ENCODE results near the gene TEX13A.
"Not testable (repeated sequence)": the region's sequence is repeated elsewhere in the genome, so short reads cannot be mapped to it uniquely, and the experiment has no call there.

Gene TEX13A

GRCh38 chrX:105220636-105221035 lies at the start of gene TEX13A:
TEX13A (minus strand) TSS chrX:105220694; CDS start chrX:105220397, 297 bp downstream.
- DNase-seq (ENCODE audit: low read depth in 2 of 2), result no peak

GRCh38 chrX:105269386-105269785 lies 48.9 kb upstream of the TEX13A start:
- no peak for DNase-seq (ENCODE audit: low read depth in 2 of 2)

- no peak for DNase-seq (ENCODE audit: low read depth in 2 of 2)
Observed at GRCh38 chrX:105267167-105267566, 46.7 kb upstream of the TEX13A start.

GRCh38 chrX:105266456-105266855 lies 46.0 kb upstream of the TEX13A start:
- DNase-seq (ENCODE audit: low read depth in 2 of 2), result no peak

GRCh38 chrX:105265093-105265492 lies 44.6 kb upstream of the TEX13A start:
- no peak for DNase-seq (ENCODE audit: low read depth in 2 of 2)

GRCh38 chrX:105263801-105264200 lies 43.3 kb upstream of the TEX13A start:
- DNase-seq (ENCODE audit: low read depth in 2 of 2), result no peak

- DNase-seq (ENCODE audit: low read depth in 2 of 2), result no peak
Observed at GRCh38 chrX:105263171-105263570, 42.7 kb upstream of the TEX13A start.

GRCh38 chrX:105260291-105261043 lies 40.0 kb upstream of the TEX13A start:
- no peak for DNase-seq (ENCODE audit: low read depth in 2 of 2)

- no peak for DNase-seq (ENCODE audit: low read depth in 2 of 2)
Observed at GRCh38 chrX:105241056-105241455, 20.6 kb upstream of the TEX13A start.

- not testable (repeated sequence) for DNase-seq (ENCODE audit: low read depth in 2 of 2)
Observed at GRCh38 chrX:105237407-105237806, 16.9 kb upstream of the TEX13A start.

GRCh38 chrX:105229146-105229545 lies 8.7 kb upstream of the TEX13A start:
- no peak for DNase-seq (ENCODE audit: low read depth in 2 of 2)

- DNase-seq (ENCODE audit: low read depth in 2 of 2), result no peak
Observed at GRCh38 chrX:105228602-105229001, 8.1 kb upstream of the TEX13A start.

- no peak for DNase-seq (ENCODE audit: low read depth in 2 of 2)
Observed at GRCh38 chrX:105226499-105226898, 6.0 kb upstream of the TEX13A start.

GRCh38 chrX:105221374-105221773 lies 880 bp upstream of the TEX13A start:
- DNase-seq (ENCODE audit: low read depth in 2 of 2), result no peak

GRCh38 chrX:105219454-105220401 lies 766 bp downstream of the TEX13A start:
- no peak for DNase-seq (ENCODE audit: low read depth in 2 of 2)

- DNase-seq (ENCODE audit: low read depth in 2 of 2), result no peak
Observed at GRCh38 chrX:105211066-105211575, 9.4 kb downstream of the TEX13A start.

GRCh38 chrX:105210258-105210657 lies 10.2 kb downstream of the TEX13A start:
- DNase-seq (ENCODE audit: low read depth in 2 of 2), result no peak

- no peak for DNase-seq (ENCODE audit: low read depth in 2 of 2)
Observed at GRCh38 chrX:105209406-105209805, 11.1 kb downstream of the TEX13A start.

GRCh38 chrX:105191878-105192277 lies 28.6 kb downstream of the TEX13A start:
- DNase-seq (ENCODE audit: low read depth in 2 of 2), result no peak

GRCh38 chrX:105190252-105190853 lies 30.1 kb downstream of the TEX13A start:
- no peak for DNase-seq (ENCODE audit: low read depth in 2 of 2)

- DNase-seq (ENCODE audit: low read depth in 2 of 2), result no peak
Observed at GRCh38 chrX:105189093-105189492, 31.4 kb downstream of the TEX13A start.

- no peak for DNase-seq (ENCODE audit: low read depth in 2 of 2)
Observed at GRCh38 chrX:105179644-105180043, 40.9 kb downstream of the TEX13A start.
